Body of pancreas (tissue), 4 donors: Measurements from ENCODE around the gene GGCX. TPM values are rescaled to one million over a fixed set of nuclear protein-coding genes. Genes with fewer than 3 reads are reported as not detected.

Experiments used
- ATAC-seq: fragments of 150-250 bp; one replicate; pipeline ENCODE4 v1.9.1; 2016
- DNase-seq, 4 donors: peaks; one replicate each; pipeline ENCODE4 v3.0.0-alpha.2; 2019
- H3K27ac ChIP-seq, 4 donors: fragments of 200-600 bp; sonication (generic); 1 replicate in 3 of 4; 2 replicates in 1 of 4; pipeline versions ENCODE4 v1.5.1 to v1.6.1; 2016 to 2019; ENCODE audit warnings: mild to moderate bottlenecking in 1 of 4, mixed read lengths in 1 of 4, moderate library complexity in 1 of 4
- H3K27me3 ChIP-seq, 2 donors: fragments of 200-600 bp; sonication (generic); one replicate each; pipeline ENCODE4 v1.6.0; 2016; ENCODE audit warnings: mild to moderate bottlenecking in 1 of 2
- H3K36me3 ChIP-seq, 2 donors: fragments of 200-600 bp; sonication (generic); replicated peaks in 1 of 2; 2 replicates each; pipeline ENCODE4 v1.5.1; 2016; ENCODE audit warnings: low read depth in 2 of 2; ENCODE audit not compliant: insufficient read depth in 1 of 2
- H3K4me1 ChIP-seq: fragments of 200-600 bp; sonication (generic); one replicate; pipeline ENCODE4 v1.6.0; 2016
- H3K4me3 ChIP-seq, 2 donors: fragments of 200-600 bp; sonication (generic); 1 replicate in 1 of 2; 2 replicates in 1 of 2; pipeline ENCODE4 v1.5.1; 2016 to 2019
- H3K9me3 ChIP-seq, 3 donors: fragments of 200-600 bp; sonication (generic); 1 replicate in 2 of 3; 2 replicates in 1 of 3; pipeline ENCODE4 v1.5.1; 2016
- CTCF ChIP-seq, 7 experiments: fragments of 450-650 bp in 4 of 7; fragments of 200-600 bp in 3 of 7; sonication (generic) in 3 of 7; IDR thresholded peaks; one replicate each; pipeline ENCODE4 v1.5.1; 2016 to 2019; ENCODE audit warnings: antibody characterized with exemption in 7 of 7
- POLR2A ChIP-seq, 3 donors: fragments of 450-650 bp; IDR thresholded peaks; one replicate each; pipeline ENCODE4 v1.6.1; 2016; ENCODE audit warnings: antibody characterized with exemption in 3 of 3, mild to moderate bottlenecking in 2 of 3
- WGBS, 2 donors: methylation state at CpG; one replicate each; pipeline ENCODE4 v1.1.5; 2017; 5-methylcytosine and 5-hydroxymethylcytosine counted together
- intact Hi-C: fragments of 100-400 bp; cut with DNase I; formaldehyde crosslinking; loops from one replicate; pipeline ENCODE4 v1.15.1; 2023
- total RNA-seq, 2 donors: library from RNA; depleted of rRNA; stranded (reverse); fragments of >200 nt; gene quantifications; one replicate each; pipeline ENCODE4 v1.1.0, GENCODE V29; 2016

GGCX gene
- total RNA-seq, 2 donors from 2014 or later, result 35.5 to 48.1 TPM

- Histone ChIP-seq H3K27me3 (no peaks in the 10 kb centered on the region), H3K36me3 (peaks cover 0 to 3% of the 10 kb centered on the region in 2 donors), H3K27ac (peak overlapping the region; percentile 85 to 90 (median 88)), H3K9me3 (no peaks in the 10 kb centered on the region), H3K4me1 (peaks cover 83% of the 10 kb centered on the region), H3K4me3 (peak overlapping the region; percentile 71 to 87)
- ATAC-seq (no peak), DNase-seq (no peak)
- no peak for TF ChIP-seq POLR2A (IDR thresholded peaks at IDR 0.05)
- 62 to 66% methylated on average over 5 to 6 of the region's 6 CpGs for WGBS, 2 donors
- intact Hi-C loops, result loop anchor here (10.0 kb wide), 1 partner anchor 46 kb away; no protein-coding TSS in a partner anchor
Measured at GRCh38 chr2:85600951-85601770, 39.9 kb upstream of the GGCX start.

GRCh38 chr2:85600235-85600575 is 38.9 kb upstream of the GGCX start:
- Histone ChIP-seq H3K4me3 (no peak overlapping the region), H3K9me3 (no peaks in the 10 kb centered on the region), H3K27me3 (no peaks in the 10 kb centered on the region), H3K4me1 (peaks cover 74% of the 10 kb centered on the region), H3K36me3 (peaks cover 0 to 3% of the 10 kb centered on the region in 2 donors), H3K27ac (peak overlapping the region in 1 of 4 donors; percentile 15)
- 67 to 80% methylated on average over 3 of the region's 3 CpGs for WGBS, 2 donors
- ATAC-seq (no peak), DNase-seq (no peak)
- TF ChIP-seq POLR2A (IDR thresholded peaks at IDR 0.05), result no peak
- no peak for TF ChIP-seq CTCF (IDR thresholded peaks at IDR 0.05)
- intact Hi-C loops, result loop anchor here (10.0 kb wide), 1 partner anchor 45 kb away; no protein-coding TSS in a partner anchor

- peaks cover 73% of the 10 kb centered on the region for H3K4me1 ChIP-seq
- no peaks in the 10 kb centered on the region for H3K27me3 ChIP-seq
- intact Hi-C loops, result loop anchor here (10.0 kb wide), 1 partner anchor 45 kb away; no protein-coding TSS in a partner anchor
- peaks cover 0 to 3% of the 10 kb centered on the region in 2 donors for H3K36me3 ChIP-seq
- no peak overlapping the region for H3K4me3 ChIP-seq
- H3K27ac ChIP-seq, result peak overlapping the region in 1 of 4 donors; percentile 15
- WGBS, 2 donors, result 58 to 62% methylated on average over 10 to 17 of the region's 17 CpGs
- TF ChIP-seq POLR2A (IDR thresholded peaks at IDR 0.05) (no peak), CTCF (IDR thresholded peaks at IDR 0.05) (no peak)
- DNase-seq, result no peak
- ATAC-seq, result no peak
- no peaks in the 10 kb centered on the region for H3K9me3 ChIP-seq
Measured at GRCh38 chr2:85599468-85600234, 38.4 kb upstream of the GGCX start.

- Histone ChIP-seq H3K36me3 (peaks cover 0 to 3% of the 10 kb centered on the region in 2 donors), H3K9me3 (no peaks in the 10 kb centered on the region), H3K4me1 (peaks cover 73% of the 10 kb centered on the region), H3K27ac (peak overlapping the region in 1 of 4 donors; percentile 25), H3K27me3 (no peaks in the 10 kb centered on the region), H3K4me3 (no peak overlapping the region)
- intact Hi-C loops, result no loop called here
- DNase-seq (no peak), ATAC-seq (no peak)
- TF ChIP-seq CTCF (IDR thresholded peaks at IDR 0.05) (no peak), POLR2A (IDR thresholded peaks at IDR 0.05) (no peak)
- 68 to 71% methylated on average over 14 of the region's 14 CpGs for WGBS, 2 donors
Measured at GRCh38 chr2:85598594-85599340, 37.5 kb upstream of the GGCX start.
